ENCODE results near the gene SLC25A13. TPM values are rescaled to one million over a fixed set of nuclear protein-coding genes. Genes with fewer than 3 reads are reported as not detected.
"Not testable (repeated sequence)": the region's sequence is repeated elsewhere in the genome, so short reads cannot be mapped to it uniquely, and the experiment has no call there.

SLC25A13 gene
- total and polyA plus RNA-seq, 4 donors, result 7.7 to 29.8 (median 13.8) TPM

- no peak overlapping the region for H3K27ac ChIP-seq (ENCODE audit: low read depth in 1 of 2, low read length in 2 of 2)
- no peaks in the 10 kb centered on the region for H3K4me1 ChIP-seq (ENCODE audit: control insufficient read depth in 1 of 2, insufficient read depth in 2 of 2, low read length in 2 of 2)
- ATAC-seq (ENCODE audit: low FRiP score) (no peak), DNase-seq (no peak)
- no peaks in the 10 kb centered on the region for H3K36me3 ChIP-seq (ENCODE audit: control insufficient read depth in 1 of 2, insufficient read depth in 2 of 2, low read length in 1 of 2)
- H3K4me3 ChIP-seq (ENCODE audit: low read length in 2 of 2), result no peak overlapping the region
- no peaks in the 10 kb centered on the region for H3K27me3 ChIP-seq (ENCODE audit: control insufficient read depth in 1 of 2, insufficient read depth in 2 of 2, low read length in 1 of 2)
- intact Hi-C loops (cut with DNase I), result no loop called here
- WGBS, 2 donors, result 74 to 79% methylated on average over 2 of the region's 2 CpGs
- H3K9me3 ChIP-seq (ENCODE audit: control insufficient read depth, low read length), result no peaks in the 10 kb centered on the region
Observed at GRCh38 chr7:96330193-96330592, 8.3 kb upstream of the SLC25A13 start.

GRCh38 chr7:96329241-96329640, 7.3 kb upstream of the SLC25A13 start:
- H3K4me1 ChIP-seq (ENCODE audit: control insufficient read depth in 1 of 2, insufficient read depth in 2 of 2, low read length in 2 of 2), result no peaks in the 10 kb centered on the region
- H3K27me3 ChIP-seq (ENCODE audit: control insufficient read depth in 1 of 2, insufficient read depth in 2 of 2, low read length in 1 of 2), result no peaks in the 10 kb centered on the region
- no peaks in the 10 kb centered on the region for H3K36me3 ChIP-seq (ENCODE audit: control insufficient read depth in 1 of 2, insufficient read depth in 2 of 2, low read length in 1 of 2)
- H3K4me3 ChIP-seq (ENCODE audit: low read length in 2 of 2), result no peak overlapping the region
- H3K27ac ChIP-seq (ENCODE audit: low read depth in 1 of 2, low read length in 2 of 2), result no peak overlapping the region
- H3K9me3 ChIP-seq (ENCODE audit: control insufficient read depth, low read length), result no peaks in the 10 kb centered on the region
- intact Hi-C loops (cut with DNase I), result no loop called here
- DNase-seq, result no peak
- WGBS, 2 donors, result 79 to 83% methylated on average over 1 of the region's 1 CpG
- ATAC-seq (ENCODE audit: low FRiP score), result no peak

- ATAC-seq (ENCODE audit: low FRiP score), result no peak
- Histone ChIP-seq H3K27me3 (ENCODE audit: control insufficient read depth in 1 of 2, insufficient read depth in 2 of 2, low read length in 1 of 2) (no peaks in the 10 kb centered on the region), H3K9me3 (ENCODE audit: control insufficient read depth, low read length) (no peaks in the 10 kb centered on the region), H3K4me3 (ENCODE audit: low read length in 2 of 2) (no peak overlapping the region), H3K4me1 (ENCODE audit: control insufficient read depth in 1 of 2, insufficient read depth in 2 of 2, low read length in 2 of 2) (no peaks in the 10 kb centered on the region), H3K36me3 (ENCODE audit: control insufficient read depth in 1 of 2, insufficient read depth in 2 of 2, low read length in 1 of 2) (no peaks in the 10 kb centered on the region), H3K27ac (ENCODE audit: low read depth in 1 of 2, low read length in 2 of 2) (no peak overlapping the region)
- WGBS, 2 donors, result 87 to 88% methylated on average over 1 of the region's 1 CpG
- intact Hi-C loops (cut with DNase I), result no loop called here
- DNase-seq, result no peak
Observed at GRCh38 chr7:96328016-96328415, 6.1 kb upstream of the SLC25A13 start.

GRCh38 chr7:96327429-96327828, 5.5 kb upstream of the SLC25A13 start:
- Histone ChIP-seq H3K4me3 (ENCODE audit: low read length in 2 of 2) (no peak overlapping the region), H3K9me3 (ENCODE audit: control insufficient read depth, low read length) (no peaks in the 10 kb centered on the region), H3K27ac (ENCODE audit: low read depth in 1 of 2, low read length in 2 of 2) (no peak overlapping the region), H3K4me1 (ENCODE audit: control insufficient read depth in 1 of 2, insufficient read depth in 2 of 2, low read length in 2 of 2) (no peaks in the 10 kb centered on the region), H3K27me3 (ENCODE audit: control insufficient read depth in 1 of 2, insufficient read depth in 2 of 2, low read length in 1 of 2) (no peaks in the 10 kb centered on the region), H3K36me3 (ENCODE audit: control insufficient read depth in 1 of 2, insufficient read depth in 2 of 2, low read length in 1 of 2) (no peaks in the 10 kb centered on the region)
- 52 to 53% methylated on average over 3 of the region's 3 CpGs for WGBS, 2 donors
- ATAC-seq (ENCODE audit: low FRiP score) (no peak), DNase-seq (no peak)
- intact Hi-C loops (cut with DNase I), result no loop called here

- H3K27ac ChIP-seq (ENCODE audit: low read depth in 1 of 2, low read length in 2 of 2); intact Hi-C loops (cut with DNase I); H3K27me3 ChIP-seq (ENCODE audit: control insufficient read depth in 1 of 2, insufficient read depth in 2 of 2, low read length in 1 of 2); H3K36me3 ChIP-seq (ENCODE audit: control insufficient read depth in 1 of 2, insufficient read depth in 2 of 2, low read length in 1 of 2); H3K4me1 ChIP-seq (ENCODE audit: control insufficient read depth in 1 of 2, insufficient read depth in 2 of 2, low read length in 2 of 2); H3K9me3 ChIP-seq (ENCODE audit: control insufficient read depth, low read length); H3K4me3 ChIP-seq (ENCODE audit: low read length in 2 of 2); DNase-seq; ATAC-seq (ENCODE audit: low FRiP score): not testable (repeated sequence)
- 47 to 48% methylated on average over 2 of the region's 2 CpGs for whole genome bisulfite sequencing, 2 donors
Observed at GRCh38 chr7:96326752-96327151, 4.9 kb upstream of the SLC25A13 start.

GRCh38 chr7:96322847-96323461, 1.1 kb upstream of the SLC25A13 start:
- no peaks in the 10 kb centered on the region for H3K4me1 ChIP-seq (ENCODE audit: control insufficient read depth in 1 of 2, insufficient read depth in 2 of 2, low read length in 2 of 2)
- whole genome bisulfite sequencing, 2 donors, result 91 to 95% methylated on average over 7 of the region's 7 CpGs
- intact Hi-C loops (cut with DNase I), result no loop called here
- H3K27ac ChIP-seq (ENCODE audit: low read depth in 1 of 2, low read length in 2 of 2), result no peak overlapping the region
- DNase-seq (no peak), ATAC-seq (ENCODE audit: low FRiP score) (no peak)
- no peaks in the 10 kb centered on the region for H3K9me3 ChIP-seq (ENCODE audit: control insufficient read depth, low read length)
- no peak overlapping the region for H3K4me3 ChIP-seq (ENCODE audit: low read length in 2 of 2)
- H3K27me3 ChIP-seq (ENCODE audit: control insufficient read depth in 1 of 2, insufficient read depth in 2 of 2, low read length in 1 of 2), result no peaks in the 10 kb centered on the region
- H3K36me3 ChIP-seq (ENCODE audit: control insufficient read depth in 1 of 2, insufficient read depth in 2 of 2, low read length in 1 of 2), result no peaks in the 10 kb centered on the region

GRCh38 chr7:96322373-96322695, 436 bp upstream of the SLC25A13 start:
- Histone ChIP-seq H3K27ac (ENCODE audit: low read depth in 1 of 2, low read length in 2 of 2) (no peak overlapping the region), H3K9me3 (ENCODE audit: control insufficient read depth, low read length) (no peaks in the 10 kb centered on the region), H3K4me3 (ENCODE audit: low read length in 2 of 2) (peak overlapping the region in 1 of 2 donors; percentile 63), H3K36me3 (ENCODE audit: control insufficient read depth in 1 of 2, insufficient read depth in 2 of 2, low read length in 1 of 2) (no peaks in the 10 kb centered on the region), H3K27me3 (ENCODE audit: control insufficient read depth in 1 of 2, insufficient read depth in 2 of 2, low read length in 1 of 2) (no peaks in the 10 kb centered on the region), H3K4me1 (ENCODE audit: control insufficient read depth in 1 of 2, insufficient read depth in 2 of 2, low read length in 2 of 2) (no peaks in the 10 kb centered on the region)
- no peak for ATAC-seq (ENCODE audit: low FRiP score)
- no peak for DNase-seq
- 32 to 38% methylated on average over 9 of the region's 9 CpGs for WGBS, 2 donors
- intact Hi-C loops (cut with DNase I), result no loop called here

GRCh38 chr7:96321031-96321657, 754 bp downstream of the SLC25A13 start:
- no peaks in the 10 kb centered on the region for H3K4me1 ChIP-seq (ENCODE audit: control insufficient read depth in 1 of 2, insufficient read depth in 2 of 2, low read length in 2 of 2)
- no peaks in the 10 kb centered on the region for H3K36me3 ChIP-seq (ENCODE audit: control insufficient read depth in 1 of 2, insufficient read depth in 2 of 2, low read length in 1 of 2)
- H3K4me3 ChIP-seq (ENCODE audit: low read length in 2 of 2), result peak overlapping the region; percentile 52 to 63
- peak overlapping the region; percentile 15 to 45 for H3K27ac ChIP-seq (ENCODE audit: low read depth in 1 of 2, low read length in 2 of 2)
- H3K27me3 ChIP-seq (ENCODE audit: control insufficient read depth in 1 of 2, insufficient read depth in 2 of 2, low read length in 1 of 2), result no peaks in the 10 kb centered on the region
- no peaks in the 10 kb centered on the region for H3K9me3 ChIP-seq (ENCODE audit: control insufficient read depth, low read length)
- DNase-seq (peak; percentile 90 to 93), ATAC-seq (ENCODE audit: low FRiP score) (peak; percentile 89)
- intact Hi-C loops (cut with DNase I), result no loop called here
- WGBS, 2 donors, result 0% methylated on average over 18 to 22 of the region's 22 CpGs

- H3K36me3 ChIP-seq (ENCODE audit: control insufficient read depth in 1 of 2, insufficient read depth in 2 of 2, low read length in 1 of 2), result no peaks in the 10 kb centered on the region
- DNase-seq (no peak), ATAC-seq (ENCODE audit: low FRiP score) (no peak)
- H3K27me3 ChIP-seq (ENCODE audit: control insufficient read depth in 1 of 2, insufficient read depth in 2 of 2, low read length in 1 of 2), result no peaks in the 10 kb centered on the region
- no peaks in the 10 kb centered on the region for H3K4me1 ChIP-seq (ENCODE audit: control insufficient read depth in 1 of 2, insufficient read depth in 2 of 2, low read length in 2 of 2)
- no peak overlapping the region for H3K4me3 ChIP-seq (ENCODE audit: low read length in 2 of 2)
- H3K9me3 ChIP-seq (ENCODE audit: control insufficient read depth, low read length), result no peaks in the 10 kb centered on the region
- 41 to 49% methylated on average over 2 of the region's 2 CpGs for WGBS, 2 donors
- intact Hi-C loops (cut with DNase I), result no loop called here
- no peak overlapping the region for H3K27ac ChIP-seq (ENCODE audit: low read depth in 1 of 2, low read length in 2 of 2)
Observed at GRCh38 chr7:96320442-96320841, 1.5 kb downstream of the SLC25A13 start.

Measured in aorta (tissue), 5 donors.